SH-SY5Y (cell line): ENCODE data around the gene HP1BP3.

Experiments used
- GATA2 ChIP-seq: IDR thresholded peaks from 2 replicates; pipeline ENCODE4 v1.6.1; 2011; ENCODE audit warnings: mild to moderate bottlenecking, low read depth, low read length
- GATA3 ChIP-seq: IDR thresholded peaks from 2 replicates; pipeline ENCODE4 v1.6.1; 2011; ENCODE audit warnings: low read depth, mild to moderate bottlenecking, low read length, moderate library complexity

GRCh38 chr1:20787029-20787839 lies at the start of gene HP1BP3:
- TF ChIP-seq GATA3 (no peak), GATA2 (no peak)
